Endothelial cell of umbilical vein (primary cell): ENCODE data around the gene EIF4G2. TPM values are rescaled to one million over a fixed set of nuclear protein-coding genes. Genes with fewer than 3 reads are reported as not detected.
A peak's percentile ranks its signal among the peaks of the same experiment; 100 is the strongest.

Source experiments
- BruUV-seq: library from RNA; stranded (reverse); fragments of 400-500 nt; replicated peaks from 2 replicates; lab custom pipeline; 2021; lab: Mats Ljungman, UMichigan
- CTCF ChIA-PET: fragments of 300-600, 350-600 bp; sonication (Branson Sonifier 250); formaldehyde crosslinking; loops from one replicate; lab custom pipeline; 2021; ENCODE audit warnings: antibody characterized with exemption, inconsistent platforms; lab: Charles Lee
- POLR2A ChIA-PET: fragments of 300-600, 350-600 bp; sonication (Branson Sonifier 250); formaldehyde crosslinking; loops from one replicate; lab custom pipeline; 2021; ENCODE audit warnings: antibody characterized with exemption, inconsistent platforms; lab: Charles Lee
- DNase-seq: peaks from one replicate; pipeline ENCODE4 v3.0.0-alpha.2; 2011; ENCODE audit warnings: low read depth, low spot score
- FAIRE-seq: peaks from 2 replicates; lab custom pipeline; 2011; peaks lifted over from hg19 to GRCh38; lab: Jason Lieb, UNC
- H2AFZ ChIP-seq: 2 replicates; pipeline ENCODE4 v1.6.0; 2012; ENCODE audit warnings: low read depth, low read length, control low read depth, inconsistent platforms
- H3K27ac ChIP-seq: 2 replicates; pipeline ENCODE4 v1.5.1; 2011; ENCODE audit warnings: low read depth, mild to moderate bottlenecking, control low read depth, low read length, moderate library complexity; ENCODE audit not compliant: insufficient read depth
- H3K27me3 ChIP-seq, 2 experiments: 2 replicates each; pipeline versions ENCODE4 v1.6.0 to v1.6.1; 2011; ENCODE audit warnings: low read length in 2 of 2, mixed read lengths in 1 of 2; ENCODE audit not compliant: control insufficient read depth in 2 of 2, insufficient read depth in 2 of 2
- H3K36me3 ChIP-seq, 2 experiments: 2 replicates in 1 of 2; 3 replicates in 1 of 2; pipeline ENCODE4 v1.5.1; 2011; ENCODE audit warnings: low read length in 2 of 2, mild to moderate bottlenecking in 1 of 2, moderate library complexity in 1 of 2; ENCODE audit not compliant: control insufficient read depth in 2 of 2, insufficient read depth in 2 of 2; ENCODE audit errors: extremely low read depth in 1 of 2
- H3K4me1 ChIP-seq: 3 replicates; pipeline ENCODE4 v1.5.1; 2011; ENCODE audit warnings: mild to moderate bottlenecking, low read length; ENCODE audit not compliant: control insufficient read depth, insufficient read depth; ENCODE audit errors: extremely low read depth
- H3K4me2 ChIP-seq: 2 replicates; pipeline ENCODE4 v1.6.1; 2011; ENCODE audit warnings: low read length, control low read depth, mixed read lengths; ENCODE audit not compliant: insufficient read depth
- H3K4me3 ChIP-seq, 3 experiments: fragments of 200-600 bp in 1 of 3; sonication (generic), shearing (Covaris generic) in 1 of 3; replicated peaks in 1 of 3; 2 replicates each; pipeline ENCODE4 v1.5.1; 2011 to 2016; ENCODE audit warnings: control low read depth in 3 of 3, low read length in 3 of 3, mild to moderate bottlenecking in 2 of 3, inconsistent platforms in 1 of 3, low read depth in 1 of 3, moderate library complexity in 1 of 3; ENCODE audit not compliant: insufficient read depth in 1 of 3
- H3K79me2 ChIP-seq: 2 replicates; pipeline ENCODE4 v1.6.0; 2012; ENCODE audit warnings: low read length, inconsistent platforms; ENCODE audit not compliant: control insufficient read depth, insufficient read depth
- H3K9ac ChIP-seq: replicated peaks from 2 replicates; pipeline ENCODE3; 2011; ENCODE audit warnings: low read length, control low read depth; ENCODE audit not compliant: insufficient read depth; ENCODE audit errors: extremely low read depth
- H3K9me1 ChIP-seq: replicated peaks from 3 replicates; pipeline ENCODE4 v1.6.0; 2011; ENCODE audit warnings: mild to moderate bottlenecking, low read length; ENCODE audit not compliant: control insufficient read depth, insufficient read depth; ENCODE audit errors: extremely low read depth
- H3K9me3 ChIP-seq: replicated peaks from 2 replicates; pipeline ENCODE4 v1.5.1; 2012; ENCODE audit warnings: low read length, inconsistent platforms; ENCODE audit not compliant: control insufficient read depth, insufficient read depth
- H4K20me1 ChIP-seq: replicated peaks from 2 replicates; pipeline ENCODE3; 2011; ENCODE audit warnings: mild to moderate bottlenecking, low read length; ENCODE audit not compliant: control insufficient read depth, insufficient read depth; ENCODE audit errors: extremely low read depth
- EZH2 ChIP-seq: IDR thresholded peaks from 2 replicates; pipeline ENCODE4 v1.6.1; 2012; ENCODE audit warnings: borderline replicate concordance, low read depth, mild to moderate bottlenecking, moderate library complexity, low read length, inconsistent platforms; ENCODE audit not compliant: severe bottlenecking
- FOS ChIP-seq: IDR thresholded peaks from 2 replicates; pipeline ENCODE4 v1.6.1; 2011; ENCODE audit warnings: mild to moderate bottlenecking, low read length, moderate library complexity, borderline replicate concordance; ENCODE audit not compliant: insufficient read depth
- GATA2 ChIP-seq: IDR thresholded peaks from 2 replicates; pipeline ENCODE4 v1.7.0; 2011; ENCODE audit warnings: low read depth, mild to moderate bottlenecking, moderate library complexity, mixed read lengths, low read length; ENCODE audit not compliant: insufficient read length, insufficient read depth
- JUN ChIP-seq: IDR thresholded peaks from 2 replicates; pipeline ENCODE4 v1.6.1; 2011; ENCODE audit warnings: borderline replicate concordance, low read depth; ENCODE audit not compliant: insufficient read length, insufficient read depth
- MYC ChIP-seq: IDR thresholded peaks from one replicate; pipeline ENCODE4 v1.6.1; 2011; ENCODE audit warnings: mild to moderate bottlenecking, low read depth, low read length
- POLR2A ChIP-seq: IDR thresholded peaks from 2 replicates; pipeline ENCODE4 v1.6.1; 2012; ENCODE audit warnings: low read depth, mild to moderate bottlenecking, control low read depth, low read length
- POLR2AphosphoS5 ChIP-seq: IDR thresholded peaks from 2 replicates; pipeline ENCODE4 v1.6.1; 2012; ENCODE audit warnings: low read depth, mild to moderate bottlenecking, control low read depth, low read length, moderate library complexity; ENCODE audit not compliant: insufficient read depth
- dilution Hi-C: fragments of 300-500 bp; cut with MboI; formaldehyde crosslinking; loops from one replicate; pipeline ENCODE4 v1.15.0; 2019; ENCODE audit warnings: low sequenced_read_pairs; ENCODE audit not compliant: extremely low pct_ligation_motif_present
- intact Hi-C: fragments of 100-400 bp; cut with micrococcal nuclease; formaldehyde crosslinking; loops from one replicate; pipeline ENCODE4 v1.10.0; 2022
- polyA plus RNA-seq, 4 experiments: library from polyadenylated mRNA; depleted of rRNA in 3 of 4; stranded (reverse) in 3 of 4; unstranded in 1 of 4; fragments of >200 nt; gene quantifications; 2 replicates each; pipeline versions ENCODE4 v1.2.1 to v1.2.3, GENCODE V29; 2011 to 2012; ENCODE audit warnings: missing spikeins in 1 of 4
- total RNA-seq: library from RNA; stranded (reverse); gene quantifications from 2 replicates; pipeline ENCODE4 v1.2.3, GENCODE V29; 2021
- TF ChIP-seq, protein P1 (sequence below): IDR thresholded peaks from 2 replicates; pipeline ENCODE4 v1.6.1; 2011; ENCODE audit not compliant: insufficient read depth, insufficient read length
- TF ChIP-seq, protein P2 (sequence below), 2 donors: IDR thresholded peaks; 1 replicate in 1 of 2; 2 replicates in 1 of 2; pipeline ENCODE4 v1.5.1; 2011; ENCODE audit warnings: low read length in 2 of 2, mild to moderate bottlenecking in 2 of 2, moderate library complexity in 2 of 2, control low read depth in 1 of 2, inconsistent platforms in 1 of 2, low read depth in 1 of 2; ENCODE audit not compliant: insufficient read depth in 1 of 2; ENCODE audit errors: extremely low read depth in 1 of 2

The EIF4G2 gene
- total and polyA plus RNA-seq, 2 donors (not counting 3 experiments of a cell fraction or from before 2014, with no cell fraction given), result 382 to 1,194 TPM

GRCh38 chr11:10763766-10764165 is 45.0 kb downstream of the EIF4G2 start:
- intact Hi-C loops (no loop called here), dilution Hi-C loops (no loop called here)
- BruUV-seq, result TSS peak; percentile 84
- H4K20me1 ChIP-seq, result no peaks in the 10 kb centered on the region
- H3K36me3 ChIP-seq, result peaks cover 3 to 25% of the 10 kb centered on the region in 2 experiments
- H3K4me2 ChIP-seq, result no peak overlapping the region
- ChIA-PET CTCF (interaction anchor here (1.1 to 1.7 kb wide), 3 partner anchors 8 to 29 kb away, joined by 3 to 5 read pairs (median 4); partner anchors contain the start of gene CTR9), POLR2A (no interaction called here)
- no peak overlapping the region for H2AFZ ChIP-seq
- DNase-seq (peak; percentile 67), FAIRE-seq (no peak)
- peaks cover 4% of the 10 kb centered on the region for H3K4me1 ChIP-seq
- H3K4me3 ChIP-seq, result no peak overlapping the region
- H3K79me2 ChIP-seq, result no peaks in the 10 kb centered on the region
- TF ChIP-seq POLR2A (no peak), JUN (no peak), FOS (no peak), POLR2AphosphoS5 (no peak), EZH2 (no peak), GATA2 (no peak)
- TF ChIP-seq, protein P1, sequence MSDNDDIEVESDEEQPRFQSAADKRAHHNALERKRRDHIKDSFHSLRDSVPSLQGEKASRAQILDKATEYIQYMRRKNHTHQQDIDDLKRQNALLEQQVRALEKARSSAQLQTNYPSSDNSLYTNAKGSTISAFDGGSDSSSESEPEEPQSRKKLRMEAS, result no peak
- no peak overlapping the region for H3K27ac ChIP-seq
- H3K9me1 ChIP-seq, result no peaks in the 10 kb centered on the region
- H3K9ac ChIP-seq, result no peak overlapping the region
- H3K27me3 ChIP-seq, result no peaks in the 10 kb centered on the region
- no peaks in the 10 kb centered on the region for H3K9me3 ChIP-seq

- peaks cover 6 to 26% of the 10 kb centered on the region in 2 experiments for H3K36me3 ChIP-seq
- dilution Hi-C loops, result no loop called here
- FAIRE-seq, result no peak
- H3K27ac ChIP-seq, result no peak overlapping the region
- no peaks in the 10 kb centered on the region for H3K9me1 ChIP-seq
- H3K4me2 ChIP-seq, result no peak overlapping the region
- H4K20me1 ChIP-seq, result no peaks in the 10 kb centered on the region
- intact Hi-C loops, result no loop called here
- BruUV-seq, result no TSS peak
- CTCF ChIA-PET, result interaction anchor here (1.1 to 1.7 kb wide), 3 partner anchors 8 to 30 kb away, joined by 3 to 5 read pairs (median 4); partner anchors contain the start of gene CTR9
- POLR2A ChIA-PET, result no interaction called here
- H3K79me2 ChIP-seq, result no peaks in the 10 kb centered on the region
- H3K9ac ChIP-seq, result no peak overlapping the region
- TF ChIP-seq POLR2AphosphoS5 (no peak), JUN (no peak), EZH2 (no peak), MYC (no peak), GATA2 (no peak), FOS (no peak), POLR2A (no peak)
- TF ChIP-seq, protein P1, result no peak
- TF ChIP-seq, protein P2, sequence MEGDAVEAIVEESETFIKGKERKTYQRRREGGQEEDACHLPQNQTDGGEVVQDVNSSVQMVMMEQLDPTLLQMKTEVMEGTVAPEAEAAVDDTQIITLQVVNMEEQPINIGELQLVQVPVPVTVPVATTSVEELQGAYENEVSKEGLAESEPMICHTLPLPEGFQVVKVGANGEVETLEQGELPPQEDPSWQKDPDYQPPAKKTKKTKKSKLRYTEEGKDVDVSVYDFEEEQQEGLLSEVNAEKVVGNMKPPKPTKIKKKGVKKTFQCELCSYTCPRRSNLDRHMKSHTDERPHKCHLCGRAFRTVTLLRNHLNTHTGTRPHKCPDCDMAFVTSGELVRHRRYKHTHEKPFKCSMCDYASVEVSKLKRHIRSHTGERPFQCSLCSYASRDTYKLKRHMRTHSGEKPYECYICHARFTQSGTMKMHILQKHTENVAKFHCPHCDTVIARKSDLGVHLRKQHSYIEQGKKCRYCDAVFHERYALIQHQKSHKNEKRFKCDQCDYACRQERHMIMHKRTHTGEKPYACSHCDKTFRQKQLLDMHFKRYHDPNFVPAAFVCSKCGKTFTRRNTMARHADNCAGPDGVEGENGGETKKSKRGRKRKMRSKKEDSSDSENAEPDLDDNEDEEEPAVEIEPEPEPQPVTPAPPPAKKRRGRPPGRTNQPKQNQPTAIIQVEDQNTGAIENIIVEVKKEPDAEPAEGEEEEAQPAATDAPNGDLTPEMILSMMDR (IDR thresholded peaks at IDR 0.05; ENCODE audit: extremely low read depth in 1 of 2, insufficient read depth in 1 of 2, low read depth in 1 of 2, low read length in 2 of 2), result no peak
- no peaks in the 10 kb centered on the region for H3K9me3 ChIP-seq
- no peaks in the 10 kb centered on the region for H3K27me3 ChIP-seq
- H3K4me1 ChIP-seq, result peaks cover 4% of the 10 kb centered on the region
- no peak for DNase-seq
- H2AFZ ChIP-seq, result no peak overlapping the region
- H3K4me3 ChIP-seq, result no peak overlapping the region
Measured at GRCh38 chr11:10762913-10763421, 45.8 kb downstream of the EIF4G2 start.
